Right ventricle myocardium superior (tissue), 1 donor: ENCODE data around the gene TBL1Y. TPM values are rescaled to one million over a fixed set of nuclear protein-coding genes. Genes with fewer than 3 reads are reported as not detected.

Experiments used
- total RNA-seq: library from RNA; stranded (reverse); fragmentation: NEBNext Ultra II Directional; extraction: Animal tissue kit (Norgen Biotek cat#: 25700); gene quantifications from one replicate; pipeline ENCODE4 v1.2.1, GENCODE V29; 2021
- donor health status: DM: no; HTN: yes; CAD: no; lungs with severe emphysema.

Gene TBL1Y
- total RNA-seq, 1 donor from 2014 or later = not detected

Other genes starting within 250 kb of the TBL1Y start
- gene AMELY, start 1.1 kb downstream of the TBL1Y start, total RNA-seq = not detected